GM18868 (cell line): ENCODE data around the gene PROK1.
"Not testable (repeated sequence)": the region's sequence is repeated elsewhere in the genome, so short reads cannot be mapped to it uniquely, and the experiment has no call there.

ENCODE experiments used
- ATAC-seq: cut with Tn5 transposase; IDR thresholded peaks from one replicate; pipeline ENCODE4 v1.9.1; 2021; ENCODE audit warnings: mild to moderate bottlenecking, moderate library complexity; ENCODE audit not compliant: unreplicated experiment

The PROK1 gene

DNA sequence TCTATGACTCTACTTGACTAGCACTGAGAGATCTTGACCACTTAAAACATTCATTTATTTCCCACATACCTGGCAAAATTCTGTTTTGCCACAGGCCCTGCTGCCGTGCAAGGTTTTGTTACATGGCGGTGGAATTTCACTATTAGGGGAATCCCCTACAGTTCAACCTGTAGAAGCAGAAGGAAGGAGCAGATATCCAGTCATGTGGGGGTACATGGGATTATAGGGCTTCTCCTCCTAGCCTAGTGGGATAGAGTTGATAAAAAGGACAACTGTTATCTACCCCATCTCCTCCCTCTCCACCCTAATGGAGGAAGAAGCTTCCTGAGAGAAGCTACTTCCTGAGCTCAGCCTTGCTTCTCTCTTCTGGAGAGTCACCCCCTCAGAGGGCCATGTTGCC is 17.7 kb upstream of the PROK1 start:
- no peak for ATAC-seq

DNA sequence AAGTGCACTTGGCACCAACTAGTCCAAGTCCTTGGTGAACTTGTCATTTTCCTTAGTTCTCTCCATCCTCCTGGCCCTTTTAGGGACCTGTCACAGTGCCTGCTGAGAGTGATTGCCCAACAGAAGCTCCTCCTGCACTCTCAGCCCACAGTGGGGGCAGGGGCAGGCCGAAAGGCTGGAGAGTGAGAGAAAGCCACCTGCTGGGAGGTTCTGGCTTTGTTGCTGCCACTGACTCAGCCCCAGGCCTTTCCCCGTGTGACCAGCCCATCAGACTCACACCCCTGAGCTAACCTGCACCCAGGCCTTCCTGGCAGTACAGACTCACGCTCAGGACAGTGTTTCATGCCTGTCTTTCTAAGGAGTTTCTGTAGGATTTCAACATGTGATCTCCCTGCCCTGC is 17.1 kb upstream of the PROK1 start:
- ATAC-seq, result no peak

GRCh38 chr1:110434946-110435345 is 16.0 kb upstream of the PROK1 start:
- ATAC-seq, result no peak

GRCh38 chr1:110436635-110437034 is 14.3 kb upstream of the PROK1 start:
- no peak for ATAC-seq

GRCh38 chr1:110437645-110438299 is 13.2 kb upstream of the PROK1 start:
- ATAC-seq, result not testable (repeated sequence)

- no peak for ATAC-seq
Measured at GRCh38 chr1:110438893-110439292, 12.1 kb upstream of the PROK1 start.

- ATAC-seq, result not testable (repeated sequence)
Measured at GRCh38 chr1:110439873-110440272, 11.1 kb upstream of the PROK1 start.

- ATAC-seq, result no peak
Measured at GRCh38 chr1:110440877-110441276, 10.1 kb upstream of the PROK1 start.

GRCh38 chr1:110441888-110442287 is 9.1 kb upstream of the PROK1 start:
- no peak for ATAC-seq

- ATAC-seq, result no peak
Measured at GRCh38 chr1:110443451-110443850, 7.5 kb upstream of the PROK1 start.

- no peak for ATAC-seq
Measured at GRCh38 chr1:110444561-110444960, 6.4 kb upstream of the PROK1 start.

- no peak for ATAC-seq
Measured at GRCh38 chr1:110449661-110450651, 993 bp upstream of the PROK1 start.

- ATAC-seq, result no peak
Measured at GRCh38 chr1:110452330-110452729, 1.4 kb downstream of the PROK1 start.

DNA sequence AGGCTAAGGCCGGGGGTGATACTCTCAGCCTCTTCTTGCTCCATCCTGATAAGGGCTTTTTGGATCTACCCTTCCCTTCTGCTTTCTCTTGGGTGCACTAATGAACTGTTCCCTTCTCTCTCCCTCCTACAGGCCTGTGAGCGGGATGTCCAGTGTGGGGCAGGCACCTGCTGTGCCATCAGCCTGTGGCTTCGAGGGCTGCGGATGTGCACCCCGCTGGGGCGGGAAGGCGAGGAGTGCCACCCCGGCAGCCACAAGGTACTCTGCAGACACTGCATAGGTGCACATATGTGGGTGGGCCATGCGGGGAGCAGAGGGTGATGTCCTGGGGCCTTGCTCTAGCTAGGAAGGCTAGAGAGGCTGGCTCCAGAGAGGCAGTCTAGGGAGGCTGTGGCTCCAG is 2.9 kb downstream of the PROK1 start:
- ATAC-seq, result no peak

DNA sequence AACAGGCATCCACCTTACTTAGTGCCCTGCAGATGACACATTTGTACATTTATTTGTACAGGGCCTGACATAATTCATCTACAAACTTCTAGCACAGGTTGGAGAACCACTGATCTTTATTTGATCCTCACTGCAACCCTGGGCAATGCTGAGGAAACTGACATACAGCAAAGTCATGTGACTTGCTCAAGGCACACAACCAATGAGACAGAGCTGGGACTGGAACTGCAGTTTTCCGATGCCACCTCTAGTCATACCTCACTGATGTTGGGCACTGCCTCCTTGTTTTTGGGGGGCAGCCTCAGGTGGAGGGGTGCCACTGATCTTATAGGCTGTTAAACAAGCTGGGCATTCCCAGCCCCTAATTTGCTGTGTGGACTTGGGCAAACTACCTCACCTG is 3.4 kb downstream of the PROK1 start:
- no peak for ATAC-seq

GRCh38 chr1:110455151-110455550 is 4.2 kb downstream of the PROK1 start:
- ATAC-seq, result no peak

- ATAC-seq, result no peak
Measured at GRCh38 chr1:110457206-110457605, 6.3 kb downstream of the PROK1 start.

DNA sequence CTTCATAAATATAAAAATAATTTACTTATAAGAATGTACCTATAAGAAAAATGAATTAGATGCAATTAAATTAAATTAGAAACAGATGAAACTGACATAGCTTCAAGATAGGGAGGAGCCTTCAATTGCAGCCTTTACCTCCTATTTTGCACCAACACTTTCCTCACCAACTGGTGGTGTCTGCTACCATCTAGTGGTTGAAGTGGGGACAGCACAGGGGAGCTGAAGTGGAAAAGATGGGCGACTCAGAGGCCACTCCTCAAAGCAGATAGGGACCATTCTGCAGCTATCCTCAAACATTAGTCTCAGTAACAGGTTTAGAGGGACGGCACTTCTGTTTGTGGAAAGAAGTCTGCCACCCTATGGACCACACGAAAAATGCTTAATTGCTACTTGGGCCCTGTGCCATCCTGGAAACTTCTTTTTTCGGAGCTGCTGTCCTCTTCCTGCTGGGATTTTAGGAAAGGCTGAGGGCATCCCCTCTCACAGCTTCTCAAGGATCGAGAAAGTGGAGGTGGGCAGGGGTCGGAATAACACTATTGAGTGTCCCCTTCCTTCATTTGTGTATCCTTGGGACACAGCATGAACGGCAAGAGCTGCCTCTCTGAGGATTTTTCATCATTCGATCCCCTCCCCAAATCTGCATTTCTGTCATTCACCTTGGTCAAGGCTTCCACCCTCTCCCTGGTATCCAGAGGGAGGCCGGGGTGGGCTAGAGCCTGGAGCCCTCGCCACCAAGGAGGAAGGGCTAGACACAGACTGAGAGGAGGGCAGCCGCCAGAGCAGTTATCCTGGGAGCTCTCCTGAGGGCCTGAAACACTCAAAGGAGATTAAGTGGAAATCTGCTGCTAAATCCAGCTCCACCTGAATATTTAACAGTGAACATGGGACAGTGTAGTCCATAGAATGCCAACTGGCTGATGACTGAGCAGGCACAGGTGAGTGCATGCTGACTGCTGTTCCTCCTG is 9.6 kb downstream of the PROK1 start:
- ATAC-seq, result no peak

GRCh38 chr1:110462093-110462492 is 11.1 kb downstream of the PROK1 start:
- no peak for ATAC-seq

DNA sequence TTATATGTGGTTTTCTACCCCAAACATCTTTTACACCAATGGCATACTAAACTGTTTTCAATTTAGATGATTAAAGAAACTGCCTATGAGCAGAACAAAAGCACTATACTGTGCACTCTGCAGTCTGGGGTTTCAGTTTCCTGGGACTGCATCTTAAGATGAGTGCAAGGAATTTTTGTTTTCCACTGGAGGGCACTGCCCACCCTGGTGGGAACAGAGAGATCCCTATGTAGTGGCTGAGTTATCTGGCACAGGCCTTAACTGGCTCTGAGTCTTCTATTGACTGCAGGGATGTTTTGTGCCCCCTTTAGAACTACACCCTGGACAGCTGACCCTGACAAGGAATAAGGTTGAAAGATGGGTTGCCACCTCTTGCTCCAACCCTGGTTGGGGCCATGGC is 12.0 kb downstream of the PROK1 start:
- no peak for ATAC-seq

GRCh38 chr1:110463725-110464124 is 12.8 kb downstream of the PROK1 start:
- no peak for ATAC-seq
